NB4 (cell line): Measurements from ENCODE around the gene NKX2-4.

ENCODE experiments used
- DNase-seq: peaks from one replicate; pipeline ENCODE4 v3.0.0; 2010; ENCODE audit warnings: low read depth
- H3K4me3 ChIP-seq: one replicate; pipeline ENCODE4 v1.5.1; 2011; ENCODE audit warnings: mild to moderate bottlenecking, low read depth, low read length, moderate library complexity
- CTCF ChIP-seq: IDR thresholded peaks from one replicate; pipeline ENCODE4 v1.5.1; 2012; ENCODE audit warnings: low read depth, low read length
- MAX ChIP-seq: IDR thresholded peaks from 2 replicates; pipeline ENCODE4 v1.6.1; 2011; ENCODE audit warnings: low read depth, low read length
- MYC ChIP-seq: IDR thresholded peaks from 2 replicates; pipeline ENCODE4 v1.6.1; 2011; ENCODE audit warnings: low read depth, low read length
- POLR2A ChIP-seq: IDR thresholded peaks from 2 replicates; pipeline ENCODE4 v1.6.1; 2011; ENCODE audit warnings: mild to moderate bottlenecking; ENCODE audit not compliant: insufficient read length; ENCODE audit errors: extremely low read depth

The NKX2-4 gene

GRCh38 chr20:21380711-21381110 is 16.6 kb downstream of the NKX2-4 start:
- H3K4me3 ChIP-seq = no peak overlapping the region
- TF ChIP-seq MYC (no peak), POLR2A (no peak), MAX (no peak), CTCF (no peak)
- no peak for DNase-seq

- TF ChIP-seq MYC (no peak), POLR2A (no peak), CTCF (no peak), MAX (no peak)
- no peak for DNase-seq
- H3K4me3 ChIP-seq = no peak overlapping the region
Measured at GRCh38 chr20:21378259-21378658, 19.1 kb downstream of the NKX2-4 start.

GRCh38 chr20:21377701-21378100 is 19.6 kb downstream of the NKX2-4 start:
- no peak for DNase-seq
- TF ChIP-seq POLR2A (no peak), MYC (no peak), MAX (no peak), CTCF (no peak)
- H3K4me3 ChIP-seq = no peak overlapping the region

- DNase-seq = no peak
- no peak overlapping the region for H3K4me3 ChIP-seq
- TF ChIP-seq POLR2A (no peak), MYC (no peak), MAX (no peak), CTCF (no peak)
Measured at GRCh38 chr20:21376626-21377025, 20.7 kb downstream of the NKX2-4 start.

- DNase-seq = no peak
- no peak overlapping the region for H3K4me3 ChIP-seq
- TF ChIP-seq MYC = no peak
Measured at GRCh38 chr20:21373436-21373835, 23.9 kb downstream of the NKX2-4 start.

- no peak for DNase-seq
- H3K4me3 ChIP-seq = no peak overlapping the region
- no peak for TF ChIP-seq CTCF
- no peak for TF ChIP-seq POLR2A
- TF ChIP-seq MYC = no peak
- no peak for TF ChIP-seq MAX
Measured at GRCh38 chr20:21372016-21372415, 25.3 kb downstream of the NKX2-4 start.
